Effector CD4-positive, alpha-beta T cell (primary cell): ENCODE data around the gene PRKCQ.

Experiments
- DNase-seq: peaks from one replicate; pipeline ENCODE4 v3.0.0-alpha.2; 2020

Gene PRKCQ

GRCh38 chr10:6516929-6517284, 63.2 kb downstream of the PRKCQ start:
- no peak for DNase-seq

- DNase-seq = no peak
Observed at GRCh38 chr10:6516281-6516928, 63.7 kb downstream of the PRKCQ start.

- DNase-seq = no peak
Observed at GRCh38 chr10:6514844-6515780, 65.0 kb downstream of the PRKCQ start.

- DNase-seq = no peak
Observed at GRCh38 chr10:6514180-6514579, 65.9 kb downstream of the PRKCQ start.

GRCh38 chr10:6513476-6513875, 66.6 kb downstream of the PRKCQ start:
- peak; percentile 19 for DNase-seq

GRCh38 chr10:6512182-6512581, 67.9 kb downstream of the PRKCQ start:
- no peak for DNase-seq

- no peak for DNase-seq
Observed at GRCh38 chr10:6511347-6511746, 68.7 kb downstream of the PRKCQ start.

- no peak for DNase-seq
Observed at GRCh38 chr10:6507311-6507710, 72.8 kb downstream of the PRKCQ start.

GRCh38 chr10:6505300-6505699, 74.8 kb downstream of the PRKCQ start:
- no peak for DNase-seq

- no peak for DNase-seq
Observed at GRCh38 chr10:6504296-6504695, 75.8 kb downstream of the PRKCQ start.

GRCh38 chr10:6503171-6503570, 76.9 kb downstream of the PRKCQ start:
- DNase-seq = no peak

- DNase-seq = no peak
Observed at GRCh38 chr10:6501931-6502330, 78.1 kb downstream of the PRKCQ start.

GRCh38 chr10:6499974-6500373, 80.1 kb downstream of the PRKCQ start:
- no peak for DNase-seq

GRCh38 chr10:6498771-6499170, 81.3 kb downstream of the PRKCQ start:
- peak; percentile 55 for DNase-seq

- no peak for DNase-seq
Observed at GRCh38 chr10:6497620-6498019, 82.5 kb downstream of the PRKCQ start.

GRCh38 chr10:6494936-6495592, 85.0 kb downstream of the PRKCQ start:
- DNase-seq = peak; percentile 45

GRCh38 chr10:6494442-6494819, 85.6 kb downstream of the PRKCQ start:
- DNase-seq = no peak

- DNase-seq = no peak
Observed at GRCh38 chr10:6493521-6494441, 86.3 kb downstream of the PRKCQ start.

- no peak for DNase-seq
Observed at GRCh38 chr10:6492896-6493295, 87.2 kb downstream of the PRKCQ start.

GRCh38 chr10:6491841-6492609, 88.1 kb downstream of the PRKCQ start:
- peak; percentile 28 for DNase-seq

- no peak for DNase-seq
Observed at GRCh38 chr10:6490614-6491013, 89.5 kb downstream of the PRKCQ start.

GRCh38 chr10:6487920-6488319, 92.2 kb downstream of the PRKCQ start:
- no peak for DNase-seq
